ENCODE results near the gene MINDY4. TPM values are rescaled to one million over a fixed set of nuclear protein-coding genes. Genes with fewer than 3 reads are reported as not detected.

Gene MINDY4
- total RNA-seq, 2 experiments from 2014 or later, result 0.36 to 0.60 TPM

- H3K36me3 Mint-ChIP-seq (ENCODE audit: low read depth), result no peaks in the 10 kb centered on the region
- Histone ChIP-seq H3K9me3 (ENCODE audit: control insufficient read depth in 1 of 2, insufficient read depth in 1 of 2, low read length in 2 of 2) (peaks cover 0 to 3% of the 10 kb centered on the region in 2 experiments), H3K4me1 (ENCODE audit: insufficient read depth, low read length) (peaks cover 50% of the 10 kb centered on the region), H3K4me3 (ENCODE audit: low read length) (no peak overlapping the region), H3K27me3 (ENCODE audit: control insufficient read depth in 1 of 2, insufficient read depth in 2 of 2, low read length in 2 of 2) (no peaks in the 10 kb centered on the region), H3K27ac (ENCODE audit: low read depth in 1 of 2, low read length in 2 of 2) (peak overlapping the region; percentile 2 to 66), H3K36me3 (ENCODE audit: insufficient read depth, low read length) (no peaks in the 10 kb centered on the region)
- POLR2A ChIA-PET, result interaction anchor here (0.7 to 3.7 kb wide), 5 partner anchors 9 to 62 kb away, joined by 3 to 115 read pairs (median 3); no protein-coding TSS in a partner anchor
- no peaks in the 10 kb centered on the region for H3K9me3 Mint-ChIP-seq
- H3K27ac Mint-ChIP-seq, result peak overlapping the region; percentile 89
- no peaks in the 10 kb centered on the region for H3K27me3 Mint-ChIP-seq
- TF ChIP-seq CTCF (IDR thresholded peaks at IDR 0.05), result no peak
- no peak overlapping the region for H3K4me3 Mint-ChIP-seq
- CTCF ChIA-PET, result interaction anchor here (1.0 to 2.0 kb wide), 7 partner anchors 13 to 190 kb away, joined by 3 to 11 read pairs (median 4); partner anchors contain the start of gene CRHR2
- intact Hi-C loops (cut with DNase I, micrococcal nuclease), result loop anchor here (1.0 to 10.0 kb wide), 9 partner anchors 12 to 465 kb away; partner anchors contain the start of gene CRHR2 (in 2 of the 2)
- H3K4me1 Mint-ChIP-seq (ENCODE audit: low read depth), result peaks cover 41% of the 10 kb centered on the region
- ATAC-seq (ENCODE audit: poor library complexity) (no peak), DNase-seq (no peak)
Observed at GRCh38 chr7:30739691-30740090, 31.5 kb upstream of the MINDY4 start.

- H3K36me3 ChIP-seq (ENCODE audit: insufficient read depth, low read length), result no peaks in the 10 kb centered on the region
- H3K27ac ChIP-seq (ENCODE audit: low read depth in 1 of 2, low read length in 2 of 2), result no peak overlapping the region
- DNase-seq (peak; percentile 56 to 85 (median 73)), ATAC-seq (ENCODE audit: poor library complexity) (peak; percentile 66)
- intact Hi-C loops (cut with DNase I, micrococcal nuclease), result loop anchor here (1.0 to 10.0 kb wide), 9 partner anchors 13 to 466 kb away; partner anchors contain the start of gene CRHR2 (in 2 of the 2)
- CTCF ChIA-PET, result interaction anchor here (1.0 to 2.0 kb wide), 7 partner anchors 14 to 191 kb away, joined by 3 to 11 read pairs (median 4); partner anchors contain the start of gene CRHR2
- H3K4me3 ChIP-seq (ENCODE audit: low read length), result no peak overlapping the region
- H3K9me3 ChIP-seq (ENCODE audit: control insufficient read depth in 1 of 2, insufficient read depth in 1 of 2, low read length in 2 of 2), result peaks cover 0 to 3% of the 10 kb centered on the region in 2 experiments
- Mint-ChIP-seq H3K9me3 (no peaks in the 10 kb centered on the region), H3K4me1 (ENCODE audit: low read depth) (peaks cover 35% of the 10 kb centered on the region), H3K4me3 (peak overlapping the region; percentile 46), H3K27me3 (no peaks in the 10 kb centered on the region), H3K36me3 (ENCODE audit: low read depth) (no peaks in the 10 kb centered on the region), H3K27ac (peak overlapping the region; percentile 70)
- H3K27me3 ChIP-seq (ENCODE audit: control insufficient read depth in 1 of 2, insufficient read depth in 2 of 2, low read length in 2 of 2), result no peaks in the 10 kb centered on the region
- TF ChIP-seq CTCF (IDR thresholded peaks at IDR 0.05), result peak; percentile 99
- H3K4me1 ChIP-seq (ENCODE audit: insufficient read depth, low read length), result peaks cover 51% of the 10 kb centered on the region
- POLR2A ChIA-PET, result interaction anchor here (0.7 to 3.7 kb wide), 6 partner anchors 10 to 61 kb away, joined by 3 to 115 read pairs (median 4); partner anchors contain the start of gene CRHR2
Observed at GRCh38 chr7:30740417-30741181, 30.6 kb upstream of the MINDY4 start.

GRCh38 chr7:30741289-30741688 lies 29.9 kb upstream of the MINDY4 start:
- CTCF ChIA-PET, result interaction anchor here (1.4 to 1.5 kb wide), 3 partner anchors 15 to 177 kb away, joined by 3 to 8 read pairs (median 3); no protein-coding TSS in a partner anchor
- no peak for ATAC-seq (ENCODE audit: poor library complexity)
- Histone ChIP-seq H3K9me3 (ENCODE audit: control insufficient read depth in 1 of 2, insufficient read depth in 1 of 2, low read length in 2 of 2) (peaks cover 0 to 2% of the 10 kb centered on the region in 2 experiments), H3K4me3 (ENCODE audit: low read length) (no peak overlapping the region), H3K4me1 (ENCODE audit: insufficient read depth, low read length) (peaks cover 51% of the 10 kb centered on the region), H3K36me3 (ENCODE audit: insufficient read depth, low read length) (no peaks in the 10 kb centered on the region), H3K27ac (ENCODE audit: low read depth in 1 of 2, low read length in 2 of 2) (no peak overlapping the region), H3K27me3 (ENCODE audit: control insufficient read depth in 1 of 2, insufficient read depth in 2 of 2, low read length in 2 of 2) (no peaks in the 10 kb centered on the region)
- intact Hi-C loops (cut with DNase I, micrococcal nuclease), result loop anchor here in 1 of 2 experiments (2.0 to 10.0 kb wide), 3 partner anchors 124 to 466 kb away; no protein-coding TSS in a partner anchor
- POLR2A ChIA-PET, result interaction anchor here (1.0 kb wide), 1 partner anchor 31 kb away, joined by 3 read pairs; no protein-coding TSS in a partner anchor
- no peaks in the 10 kb centered on the region for H3K9me3 Mint-ChIP-seq
- no peaks in the 10 kb centered on the region for H3K27me3 Mint-ChIP-seq
- no peaks in the 10 kb centered on the region for H3K36me3 Mint-ChIP-seq (ENCODE audit: low read depth)
- H3K4me3 Mint-ChIP-seq, result no peak overlapping the region
- peaks cover 35% of the 10 kb centered on the region for H3K4me1 Mint-ChIP-seq (ENCODE audit: low read depth)
- no peak overlapping the region for H3K27ac Mint-ChIP-seq
- no peak for TF ChIP-seq CTCF (IDR thresholded peaks at IDR 0.05)
- DNase-seq, result no peak

All from CD4-positive, alpha-beta T cell (primary cell).